Measurements from ENCODE around the gene PLAU.
A peak's percentile ranks its signal among the peaks of the same experiment; 100 is the strongest.
"Not testable (repeated sequence)": the region's sequence is repeated elsewhere in the genome, so short reads cannot be mapped to it uniquely, and the experiment has no call there.

PLAU gene

GRCh38 chr10:73877533-73878160, 33.3 kb upstream of the PLAU start:
- DNase-seq = no peak

- no peak for DNase-seq
These were observed 32.6 kb upstream of the PLAU start for GRCh38 chr10:73878365-73878764.

- peak; percentile 91 for DNase-seq
These were observed 31.4 kb upstream of the PLAU start for GRCh38 chr10:73879296-73880173.

- no peak for DNase-seq
These were observed 29.6 kb upstream of the PLAU start for GRCh38 chr10:73881221-73881919.

GRCh38 chr10:73884017-73884416, 26.9 kb upstream of the PLAU start:
- no peak for DNase-seq

GRCh38 chr10:73886085-73886529, 24.8 kb upstream of the PLAU start:
- DNase-seq = peak; percentile 76

GRCh38 chr10:73886661-73887293, 24.2 kb upstream of the PLAU start:
- DNase-seq = no peak

GRCh38 chr10:73887294-73888039, 23.5 kb upstream of the PLAU start:
- DNase-seq = peak; percentile 66

GRCh38 chr10:73888514-73888913, 22.4 kb upstream of the PLAU start:
- DNase-seq = no peak

- DNase-seq = peak; percentile 65
These were observed 21.9 kb upstream of the PLAU start for GRCh38 chr10:73889014-73889413.

- not testable (repeated sequence) for DNase-seq
These were observed 21.5 kb upstream of the PLAU start for GRCh38 chr10:73889416-73889815.

- no peak for DNase-seq
These were observed 20.7 kb upstream of the PLAU start for GRCh38 chr10:73890261-73890660.

GRCh38 chr10:73890830-73891229, 20.1 kb upstream of the PLAU start:
- not testable (repeated sequence) for DNase-seq

GRCh38 chr10:73891540-73891939, 19.4 kb upstream of the PLAU start:
- DNase-seq = no peak

GRCh38 chr10:73892310-73893030, 18.5 kb upstream of the PLAU start:
- no peak for DNase-seq

GRCh38 chr10:73893426-73893825, 17.5 kb upstream of the PLAU start:
- no peak for DNase-seq

- peak; percentile 82 for DNase-seq
These were observed 16.5 kb upstream of the PLAU start for GRCh38 chr10:73894245-73894971.

GRCh38 chr10:73895381-73895780, 15.6 kb upstream of the PLAU start:
- DNase-seq = not testable (repeated sequence)

GRCh38 chr10:73897693-73898092, 13.2 kb upstream of the PLAU start:
- DNase-seq = no peak

GRCh38 chr10:73898730-73899410, 12.1 kb upstream of the PLAU start:
- DNase-seq = no peak
